GM18907 (cell line): ENCODE measurements around the gene ZNF212.
A peak's percentile ranks its signal among the peaks of the same experiment; 100 is the strongest.
"Not testable (repeated sequence)": the region's sequence is repeated elsewhere in the genome, so short reads cannot be mapped to it uniquely, and the experiment has no call there.

ENCODE experiments used
- ATAC-seq: cut with Tn5 transposase; IDR thresholded peaks from one replicate; pipeline ENCODE4 v1.9.1; 2021; ENCODE audit warnings: mild to moderate bottlenecking, moderate library complexity; ENCODE audit not compliant: unreplicated experiment

Gene ZNF212

DNA sequence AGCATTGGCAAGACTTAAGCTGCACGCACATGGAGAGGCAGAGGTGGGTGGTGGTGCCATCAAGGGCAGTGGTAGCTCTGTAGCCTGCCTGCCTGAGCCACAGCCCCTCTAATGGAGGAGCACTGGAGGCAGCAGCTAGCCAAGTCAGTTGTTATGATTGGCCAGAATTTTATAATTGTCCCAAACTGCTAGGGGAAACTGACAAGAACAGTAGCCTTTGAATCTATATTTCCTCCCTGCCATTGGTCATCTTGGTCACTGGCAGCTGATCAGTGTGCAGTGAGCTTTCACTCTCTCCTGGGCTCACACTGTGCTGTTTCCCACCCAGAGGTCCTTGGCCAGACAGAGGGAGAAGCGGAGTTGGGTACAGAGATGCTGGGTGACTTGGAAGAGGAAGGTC, 12.9 kb downstream of the ZNF212 start:
- ATAC-seq = no peak

GRCh38 chr7:149253665-149254064, 14.2 kb downstream of the ZNF212 start:
- ATAC-seq = no peak

GRCh38 chr7:149254181-149254858, 14.9 kb downstream of the ZNF212 start:
- ATAC-seq = no peak

DNA sequence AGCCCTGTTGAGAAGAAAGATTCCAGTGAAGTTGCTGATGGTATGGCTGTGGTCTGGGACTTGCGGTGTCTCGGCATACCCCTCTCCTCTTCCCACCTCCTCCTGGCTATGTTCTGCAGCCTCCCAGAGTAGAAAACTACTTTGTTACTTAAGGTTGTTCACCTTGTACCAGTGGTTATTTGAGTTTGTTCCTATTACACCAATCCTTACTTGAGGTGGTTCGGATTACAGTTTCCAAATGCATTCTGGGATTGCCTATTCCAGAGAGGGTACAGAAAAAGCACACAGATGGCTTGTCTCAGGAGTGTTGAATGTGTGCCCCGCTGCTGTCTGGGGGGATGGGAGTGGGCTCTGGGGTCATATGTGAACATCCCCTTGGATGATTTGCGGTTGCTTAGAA, 15.7 kb downstream of the ZNF212 start:
- no peak for ATAC-seq

DNA sequence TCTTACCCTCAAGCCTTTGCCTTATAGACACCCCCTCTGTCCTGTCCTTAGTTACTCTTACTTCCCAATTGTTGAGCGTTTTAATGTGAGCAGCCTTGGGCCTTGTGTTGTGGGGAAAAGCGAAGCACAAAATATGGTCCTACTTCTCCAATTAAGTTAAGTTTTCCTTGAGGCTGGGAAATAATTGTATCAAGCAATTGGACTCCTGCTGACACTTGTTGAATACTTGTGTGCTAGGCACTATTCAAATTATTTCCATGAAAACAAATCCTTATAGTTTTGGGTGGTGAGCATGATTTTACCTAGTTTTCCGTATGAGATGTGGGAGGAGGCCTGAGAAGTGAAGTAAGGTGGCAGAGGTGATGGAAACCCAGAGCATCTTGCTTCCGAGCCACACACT, 17.1 kb downstream of the ZNF212 start:
- no peak for ATAC-seq

GRCh38 chr7:149257146-149257545, 17.7 kb downstream of the ZNF212 start:
- ATAC-seq = no peak

DNA sequence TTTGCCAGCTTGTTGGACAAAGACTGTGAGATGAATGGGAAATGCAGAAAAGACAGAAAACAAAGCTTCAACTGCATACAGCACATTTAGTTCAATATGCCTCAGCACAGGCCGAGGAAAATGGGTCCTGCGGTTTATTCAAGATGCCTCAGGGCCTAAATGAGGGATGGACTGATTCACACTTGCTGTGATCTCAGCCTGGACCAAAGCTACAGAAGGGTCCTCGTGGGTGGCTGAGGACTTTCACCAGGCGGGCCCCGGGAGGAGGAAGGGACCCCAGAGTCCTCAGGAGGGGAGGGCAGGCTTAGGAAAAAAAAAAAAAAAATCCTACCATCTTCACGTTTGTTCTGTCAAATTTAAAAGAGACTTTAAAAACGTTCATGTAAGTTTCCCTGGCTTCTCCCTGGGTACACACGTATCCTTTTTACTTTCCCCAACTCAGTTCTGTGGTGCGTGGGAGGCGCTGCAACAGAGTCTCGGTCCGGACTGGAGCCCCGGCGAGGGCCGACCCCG, 21.9 kb downstream of the ZNF212 start:
- peak; percentile 12 for ATAC-seq

GRCh38 chr7:149261829-149262617, 22.6 kb downstream of the ZNF212 start, which contains the start of gene ZNF783:
Gene ZNF783 (plus strand): TSS chr7:149262196. CDS start chr7:149262334, 138 bp downstream.
- peak; percentile 86 for ATAC-seq

DNA sequence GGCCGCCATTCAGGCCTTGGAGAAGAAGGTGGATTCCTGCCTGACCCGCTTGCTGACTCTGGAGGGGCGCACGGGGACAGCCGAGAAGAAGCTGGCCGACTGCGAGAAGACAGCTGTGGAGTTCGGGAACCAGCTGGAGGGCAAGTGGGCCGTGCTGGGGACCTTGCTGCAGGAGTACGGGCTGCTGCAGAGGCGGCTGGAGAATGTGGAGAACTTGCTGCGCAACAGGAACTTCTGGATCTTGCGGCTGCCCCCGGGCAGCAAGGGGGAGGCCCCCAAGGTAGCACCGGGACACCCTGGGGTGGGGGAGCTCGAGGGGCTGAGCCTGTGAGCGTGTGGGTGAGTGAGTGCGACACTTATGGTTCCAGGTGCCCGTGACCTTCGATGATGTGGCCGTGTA, 27.0 kb downstream of the ZNF212 start:
- ATAC-seq = no peak

DNA sequence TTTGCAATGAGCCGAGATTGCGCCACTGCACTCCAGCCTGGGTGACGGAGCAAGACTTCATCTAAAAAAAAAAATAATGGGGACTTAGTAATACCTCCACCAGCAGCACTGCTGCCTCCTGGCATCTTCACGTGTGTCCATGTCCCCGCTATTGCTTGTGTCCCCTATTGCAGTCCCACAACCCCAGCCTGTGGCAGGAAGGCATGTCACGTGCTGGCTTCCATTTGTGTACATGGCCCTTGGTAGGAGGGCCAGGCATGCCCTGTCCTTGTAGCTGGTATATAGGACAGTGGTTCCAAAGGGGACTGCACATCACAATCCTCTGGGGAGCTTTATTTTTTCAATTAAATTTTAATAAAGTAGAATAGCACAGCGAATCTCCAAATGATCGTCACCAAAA, 28.3 kb downstream of the ZNF212 start:
- no peak for ATAC-seq

DNA sequence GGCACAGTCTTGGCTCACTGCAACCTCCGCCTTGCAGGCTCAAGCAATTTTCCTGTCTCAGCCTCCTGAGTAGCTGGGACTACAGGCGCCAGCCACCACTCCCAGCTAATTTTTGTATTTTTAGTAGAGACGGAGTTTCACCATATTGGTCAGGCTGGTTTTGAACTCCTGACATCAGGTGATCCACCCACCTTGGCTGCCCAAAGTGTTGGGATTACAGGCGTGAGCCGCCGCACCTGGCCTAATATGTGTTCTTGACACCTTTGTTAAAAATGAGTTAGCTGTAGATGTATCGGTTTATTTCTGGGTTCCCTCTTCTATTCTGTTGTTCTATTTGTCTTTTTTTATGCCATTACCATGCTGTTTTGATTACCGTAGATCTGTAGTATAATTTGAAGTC, 35.0 kb downstream of the ZNF212 start:
- ATAC-seq = not testable (repeated sequence)

DNA sequence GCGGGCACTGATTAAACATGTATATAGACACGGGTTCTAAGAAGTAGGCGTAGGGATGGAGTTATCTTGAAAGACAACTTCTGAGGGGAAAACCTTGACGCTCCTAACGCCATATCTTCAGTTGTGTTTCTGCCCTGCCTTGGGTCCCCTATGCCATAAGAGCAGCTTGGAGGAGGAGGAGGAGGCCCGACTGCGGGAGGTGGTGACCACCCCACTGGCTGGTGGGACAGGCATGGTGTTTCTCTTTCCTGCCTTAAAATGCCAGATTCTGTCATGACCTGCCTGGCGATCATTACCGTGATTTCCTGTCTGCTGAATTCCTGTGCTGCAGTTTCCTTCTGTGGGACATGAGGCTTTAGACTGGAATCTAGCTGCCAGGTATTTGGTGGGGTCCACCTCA, 38.4 kb downstream of the ZNF212 start:
- no peak for ATAC-seq

DNA sequence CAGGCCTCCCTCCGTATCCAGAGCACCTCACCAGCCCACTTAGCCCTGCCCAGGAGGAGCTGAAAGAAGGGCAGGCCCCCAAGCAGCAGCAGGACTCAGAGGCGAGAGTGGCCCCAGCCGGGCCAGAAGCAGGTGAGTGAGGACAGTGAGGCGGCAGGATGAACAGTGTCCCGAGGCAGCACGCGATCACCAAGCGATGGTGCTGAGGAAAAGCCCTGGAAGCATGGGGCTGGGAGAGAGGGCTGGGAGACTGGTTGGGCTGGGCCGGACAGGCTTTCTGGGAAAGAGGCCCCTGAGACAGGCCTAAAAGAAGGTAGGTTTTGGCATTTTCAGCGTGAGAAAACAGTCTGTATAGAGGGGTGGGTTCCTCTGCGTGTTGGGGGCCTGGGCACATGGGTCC, 38.9 kb downstream of the ZNF212 start:
- no peak for ATAC-seq

DNA sequence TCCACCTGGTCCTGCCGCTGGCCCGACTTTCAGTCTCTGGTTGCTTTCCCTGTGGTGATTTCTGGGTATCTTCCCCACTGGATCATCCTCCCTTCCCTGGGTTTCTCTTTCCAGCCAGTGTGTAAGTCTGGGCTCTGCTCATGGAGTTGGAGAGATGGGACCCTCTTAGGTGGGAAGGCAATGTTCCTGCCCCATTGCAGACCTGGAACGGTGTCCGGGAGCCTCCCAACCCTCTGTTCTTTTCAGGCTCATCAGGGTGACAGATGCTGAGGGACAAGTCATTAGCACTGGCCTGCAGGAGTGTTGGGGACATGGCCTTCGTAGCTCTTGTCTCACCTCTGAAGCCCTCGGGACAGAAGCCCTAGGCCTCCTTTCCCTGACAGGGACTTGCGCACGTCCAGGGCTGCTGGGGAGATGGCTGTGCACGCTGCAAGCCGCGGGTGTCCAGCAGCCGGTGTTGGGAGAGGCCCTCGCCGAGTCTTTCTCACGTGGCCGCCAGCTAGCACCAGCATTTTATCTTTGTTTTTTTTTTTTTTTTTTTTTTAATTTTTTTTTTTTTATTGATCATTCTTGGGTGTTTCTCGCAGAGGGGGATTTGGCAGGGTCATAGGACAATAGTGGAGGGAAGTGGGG, 39.8 kb downstream of the ZNF212 start:
- ATAC-seq = no peak

GRCh38 chr7:149280151-149280550, 40.7 kb downstream of the ZNF212 start:
- no peak for ATAC-seq

DNA sequence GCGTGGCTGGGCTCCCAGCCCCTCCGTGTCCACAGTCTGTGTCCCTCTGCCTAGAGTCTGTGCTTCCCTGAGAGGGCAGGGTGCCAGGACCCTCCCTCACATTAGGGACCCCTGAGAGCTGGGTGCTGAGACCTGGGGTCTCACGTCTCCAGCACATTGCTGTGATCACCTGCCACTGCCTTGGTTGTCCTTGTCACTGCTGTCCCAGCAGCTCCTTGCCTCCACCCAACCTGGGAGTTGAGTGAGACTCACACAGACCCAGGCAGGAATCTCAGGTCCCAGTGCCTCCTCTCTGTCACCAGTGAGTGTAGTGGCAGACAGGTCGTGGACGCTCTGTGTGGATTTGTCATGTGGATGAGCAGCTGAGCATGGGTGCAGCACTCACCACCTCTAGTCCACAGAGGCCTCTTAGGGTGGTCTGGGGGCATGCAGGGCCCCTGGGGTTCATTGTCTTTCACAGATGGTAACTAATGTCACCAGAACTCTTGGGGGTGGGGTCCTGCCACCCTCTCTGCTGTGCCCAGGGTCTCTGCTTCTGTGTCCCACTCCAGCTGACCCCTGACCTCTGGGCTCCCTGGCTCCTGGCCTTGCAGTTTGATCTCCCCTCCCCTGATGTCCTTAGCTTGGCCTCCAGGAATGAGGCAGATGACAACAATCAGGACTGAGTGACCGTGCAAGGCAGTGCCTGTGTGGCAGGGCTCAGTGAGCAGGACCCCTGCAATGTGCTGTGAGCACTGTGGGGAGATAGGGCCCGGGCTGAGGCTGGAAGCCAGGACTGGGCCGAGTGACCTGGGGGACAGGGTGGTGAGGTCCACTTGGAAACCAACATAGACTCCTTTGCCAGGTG, 41.4 kb downstream of the ZNF212 start:
- ATAC-seq = no peak

GRCh38 chr7:149281508-149282330, 42.3 kb downstream of the ZNF212 start:
- ATAC-seq = no peak

- no peak for ATAC-seq
Measured at GRCh38 chr7:149282331-149282655, 42.8 kb downstream of the ZNF212 start.

GRCh38 chr7:149283321-149283720, 43.9 kb downstream of the ZNF212 start:
- ATAC-seq = no peak

- ATAC-seq = peak; percentile 26
Measured at GRCh38 chr7:149284343-149284742, 44.9 kb downstream of the ZNF212 start.
